HG02885 (cell line): ENCODE measurements around the gene LRP2.

Experiments used
- ATAC-seq: cut with Tn5 transposase; IDR thresholded peaks from one replicate; pipeline ENCODE4 v1.9.1; 2021; ENCODE audit warnings: mild to moderate bottlenecking; ENCODE audit not compliant: unreplicated experiment, poor library complexity

The LRP2 gene

DNA sequence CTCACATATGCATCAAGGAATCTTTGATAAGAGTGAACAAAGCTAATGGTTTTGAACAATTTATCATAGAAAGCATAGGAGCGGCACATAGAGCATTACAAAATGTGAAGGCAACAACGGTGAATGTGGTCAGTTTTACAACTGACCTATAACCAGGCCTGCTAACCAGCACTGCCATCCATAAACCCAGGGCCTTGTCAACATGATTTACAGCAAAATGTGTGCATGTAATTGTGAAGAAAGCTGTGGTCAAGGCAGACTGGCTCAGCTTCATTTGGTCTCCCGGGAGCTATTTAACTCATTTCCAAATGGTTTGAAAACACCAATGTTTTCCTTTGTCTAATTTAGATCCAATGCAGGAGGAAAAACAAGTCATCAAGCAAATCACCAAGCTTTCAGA, 173.2 kb downstream of the LRP2 start:
- ATAC-seq: no peak

DNA sequence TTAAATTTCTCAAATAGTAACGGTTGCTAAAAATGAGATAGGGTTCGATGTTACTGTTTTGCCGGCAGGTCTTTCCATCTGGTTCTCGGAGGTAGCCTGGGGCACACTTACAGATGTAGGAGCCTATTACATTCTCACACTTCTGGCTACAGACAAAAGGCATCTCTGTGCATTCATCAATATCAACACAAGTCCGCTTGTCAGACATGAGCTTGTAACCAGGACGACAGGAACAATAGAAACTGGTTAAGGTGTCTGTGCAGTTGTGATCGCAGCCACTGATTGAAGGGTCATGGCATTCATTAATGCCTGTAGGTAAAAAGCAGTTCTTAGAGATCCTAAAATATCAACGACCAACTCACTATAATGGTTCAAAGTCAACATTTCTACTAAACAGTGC, 176.6 kb downstream of the LRP2 start:
- no peak for ATAC-seq

DNA sequence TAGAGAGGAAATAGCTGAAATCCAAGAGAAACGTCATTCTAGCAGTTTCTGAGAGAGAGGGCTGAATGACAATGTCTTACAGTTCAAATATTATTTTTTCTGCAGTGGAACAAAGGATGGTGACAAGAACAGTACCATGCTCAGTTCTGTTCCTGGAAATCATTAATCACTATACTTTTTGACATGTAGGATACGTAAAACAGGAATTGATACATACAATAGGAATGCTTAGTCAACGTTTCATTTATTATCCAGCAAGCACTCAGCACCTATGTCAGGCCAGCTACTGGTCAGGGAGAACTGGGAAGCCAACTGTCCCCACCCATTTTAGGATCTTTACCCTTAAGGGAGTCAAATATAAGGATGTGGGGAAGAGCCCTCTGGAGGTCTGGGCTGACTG, 178.3 kb downstream of the LRP2 start:
- ATAC-seq: no peak

DNA sequence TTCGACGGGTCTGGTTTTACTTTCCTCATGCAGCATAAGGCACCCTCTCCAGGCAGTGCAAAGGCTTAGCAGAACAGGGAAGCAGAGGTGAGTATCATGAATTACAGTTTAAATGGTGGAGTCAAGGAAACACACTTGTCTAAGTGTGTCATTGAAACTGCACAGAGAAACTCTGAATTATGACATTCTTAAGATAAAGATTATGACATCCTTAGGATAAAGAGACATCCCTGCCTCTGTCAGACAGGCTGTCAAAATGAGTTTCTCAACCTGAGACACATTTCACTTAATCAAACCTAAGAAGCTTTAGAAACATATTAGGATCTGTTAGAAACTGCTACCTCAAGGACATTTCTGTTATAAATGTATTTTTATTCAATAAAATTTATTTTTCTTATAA, 179.8 kb downstream of the LRP2 start:
- ATAC-seq: no peak

DNA sequence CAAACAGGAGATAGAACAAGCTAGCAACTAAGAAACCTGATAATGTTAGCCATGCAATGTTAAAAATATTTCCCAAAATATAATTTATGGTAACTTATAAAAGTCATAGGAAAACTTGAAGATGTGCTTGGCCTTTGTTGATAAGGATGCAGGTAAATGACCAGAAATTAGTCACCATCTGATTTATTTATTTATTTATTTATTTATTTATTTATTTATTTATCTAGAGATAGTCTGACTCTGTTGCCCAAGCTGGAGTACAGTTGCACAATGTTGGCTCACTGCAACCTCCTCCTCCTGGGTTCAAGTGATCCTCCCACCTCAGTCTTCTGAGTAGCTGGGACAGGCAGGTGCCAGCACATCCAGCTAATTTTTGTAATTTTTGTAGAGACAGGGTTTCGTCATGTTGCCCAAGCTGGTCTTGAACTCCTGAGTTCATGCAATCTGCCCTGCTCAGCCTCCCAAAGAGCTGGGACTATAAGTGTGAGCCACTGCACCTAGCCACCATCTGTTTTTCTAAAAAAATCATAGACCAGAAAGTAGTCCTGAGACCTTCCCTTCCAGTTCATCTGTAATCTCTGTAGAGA, 183.4 kb downstream of the LRP2 start:
- ATAC-seq: no peak

DNA sequence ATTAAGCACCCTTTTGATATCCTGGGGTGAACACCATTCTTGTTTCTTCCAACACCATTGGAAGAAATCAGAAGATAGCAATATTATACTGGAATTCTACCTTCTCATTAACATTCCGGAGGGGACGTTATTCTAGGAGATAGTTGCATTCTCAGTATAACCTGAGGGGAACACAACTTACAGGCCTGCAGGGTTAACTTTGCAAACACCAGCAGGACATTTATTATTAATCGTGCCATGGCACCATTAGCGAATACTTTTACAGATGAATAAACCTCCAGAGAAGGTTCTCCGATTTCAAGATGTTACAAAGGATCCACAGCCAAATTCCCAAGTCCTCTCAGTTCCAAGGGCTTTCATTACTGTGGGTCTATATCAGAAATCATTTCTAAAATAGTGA, 184.0 kb downstream of the LRP2 start:
- no peak for ATAC-seq

DNA sequence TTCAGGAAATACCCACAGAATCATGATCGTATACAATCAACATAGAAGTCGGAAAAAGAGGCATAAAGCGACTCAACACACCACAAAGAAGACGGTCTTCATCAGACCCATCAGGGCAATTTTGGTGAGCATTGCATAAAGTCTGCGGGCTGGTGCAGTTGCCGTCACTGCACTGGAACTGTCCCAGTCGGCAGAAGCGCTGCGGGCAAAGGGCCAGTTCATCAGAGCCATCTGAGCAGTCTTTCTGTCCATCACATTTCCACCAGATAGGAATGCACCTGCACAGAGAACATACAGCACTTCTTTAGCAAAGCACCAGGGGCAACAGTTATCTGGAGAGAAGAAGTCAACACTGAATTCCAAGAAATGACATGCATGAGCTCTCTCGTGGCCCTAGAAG, 187.2 kb downstream of the LRP2 start:
- ATAC-seq: no peak

DNA sequence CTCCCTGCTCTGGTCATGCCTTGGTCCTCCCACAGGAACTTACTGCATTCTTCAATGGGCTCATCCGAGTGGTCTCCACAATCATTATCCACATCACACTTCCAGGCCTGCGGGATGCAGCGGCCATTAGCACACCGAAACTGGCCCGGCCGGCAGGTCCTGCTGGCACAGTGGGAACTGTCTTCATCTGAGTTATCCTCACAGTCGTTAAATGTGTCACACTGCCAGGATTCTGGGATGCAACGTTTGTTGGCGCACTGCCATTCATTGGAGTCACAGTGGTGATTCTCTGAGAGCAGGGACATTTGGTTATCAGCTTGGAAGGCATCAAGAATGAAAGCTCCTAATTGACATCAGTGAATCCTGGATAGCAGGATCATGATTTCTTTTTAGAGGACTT, 188.5 kb downstream of the LRP2 start:
- no peak for ATAC-seq

DNA sequence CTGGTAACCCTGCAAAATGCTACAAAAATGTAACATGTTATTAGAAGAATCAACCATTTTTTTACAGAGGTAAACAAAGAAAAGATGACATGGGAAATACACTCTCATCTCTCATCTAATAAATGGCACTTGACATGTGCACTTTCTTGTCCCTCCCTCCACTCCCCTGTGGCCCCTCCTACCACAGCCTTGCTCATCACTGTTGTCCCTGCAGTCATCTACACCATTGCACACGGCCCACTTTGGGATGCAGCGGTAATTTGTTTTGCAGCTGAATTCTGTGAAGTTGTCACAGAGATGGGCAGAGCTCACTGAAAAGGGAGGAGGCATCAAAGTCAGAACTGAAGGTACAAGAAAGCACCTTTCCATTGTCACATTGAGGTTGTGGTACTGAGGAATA, 189.4 kb downstream of the LRP2 start:
- ATAC-seq: no peak

DNA sequence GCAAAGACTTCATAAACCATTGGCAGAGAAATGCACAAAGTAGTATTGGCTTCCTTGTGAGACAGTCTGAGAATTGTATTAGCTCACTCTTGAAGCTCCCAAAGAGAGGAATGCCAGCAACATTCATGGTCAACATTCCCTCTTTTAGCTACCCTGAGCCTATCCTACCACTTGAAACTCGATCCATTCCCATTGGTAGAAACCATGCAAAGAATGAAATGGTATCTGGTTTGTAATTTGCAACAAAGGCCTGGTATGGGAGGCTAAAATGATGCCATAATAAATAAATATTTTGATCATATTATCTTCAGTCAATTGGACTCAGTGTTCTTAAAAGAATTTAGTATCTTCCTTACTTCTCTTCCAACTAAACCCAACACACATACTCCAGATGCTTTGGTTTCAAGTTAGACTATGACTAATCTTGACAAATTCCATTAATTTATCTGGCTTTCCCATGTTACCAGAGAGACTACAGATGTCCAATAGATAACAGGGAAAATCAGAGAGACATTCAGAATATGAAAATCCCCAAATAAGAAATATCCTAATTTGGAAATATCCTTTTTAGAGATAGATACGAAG, 190.1 kb downstream of the LRP2 start:
- no peak for ATAC-seq

DNA sequence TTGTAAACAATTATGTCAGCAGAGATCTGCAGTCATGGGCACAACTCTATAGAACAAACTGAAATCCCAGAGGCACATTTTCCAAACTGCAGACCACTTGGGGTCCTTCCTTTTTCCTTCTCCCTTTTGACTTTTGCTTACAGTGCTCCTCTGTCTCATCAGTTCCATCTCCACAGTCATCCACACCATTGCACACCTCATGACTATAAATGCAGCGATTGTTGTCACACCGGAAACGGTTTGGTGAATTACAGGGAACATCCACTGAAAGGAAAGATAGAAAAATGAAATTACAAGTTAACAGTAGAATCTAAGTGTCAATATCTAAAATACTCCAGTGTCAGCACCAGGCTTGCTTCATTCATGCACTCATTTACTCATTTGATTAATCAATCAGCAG, 196.5 kb downstream of the LRP2 start:
- ATAC-seq: no peak

DNA sequence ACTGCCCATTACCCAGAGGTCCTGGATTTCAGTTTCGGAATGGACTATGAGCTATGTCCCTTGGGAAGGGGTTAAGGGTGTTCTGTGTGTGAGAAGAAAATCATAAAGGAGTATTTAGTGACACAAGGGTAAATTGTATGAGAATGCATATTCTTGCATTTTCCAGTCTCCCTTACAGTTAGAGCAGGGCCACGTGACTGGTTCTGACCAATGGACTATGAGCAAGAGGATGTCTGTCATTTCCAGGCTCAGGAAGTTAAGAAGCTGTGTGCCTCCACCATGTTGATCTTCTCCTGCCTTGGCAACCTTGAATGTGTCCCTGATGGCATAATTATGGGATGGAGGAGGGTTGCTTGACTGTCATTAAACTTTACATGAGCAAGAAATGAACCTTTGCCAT, 198.0 kb downstream of the LRP2 start:
- no peak for ATAC-seq

DNA sequence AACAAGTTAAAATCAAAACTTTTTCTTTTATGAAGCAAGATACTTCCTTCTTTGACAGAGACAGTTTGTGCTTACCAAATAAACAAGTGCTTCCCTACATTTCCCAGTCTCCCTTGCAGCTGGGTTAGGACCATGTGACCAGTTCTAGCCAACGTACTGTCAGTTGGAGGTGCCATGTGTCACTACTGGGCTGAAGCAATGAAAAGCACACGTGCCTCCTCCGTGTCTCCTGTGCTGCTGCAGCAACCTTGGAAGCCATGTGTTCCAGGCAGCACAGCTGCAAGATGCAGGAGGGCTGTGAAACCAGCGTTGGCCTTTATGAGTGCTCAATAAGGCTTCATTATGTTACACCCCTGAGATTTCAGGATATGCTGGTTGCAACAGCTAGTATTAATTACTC, 199.7 kb downstream of the LRP2 start:
- ATAC-seq: no peak

DNA sequence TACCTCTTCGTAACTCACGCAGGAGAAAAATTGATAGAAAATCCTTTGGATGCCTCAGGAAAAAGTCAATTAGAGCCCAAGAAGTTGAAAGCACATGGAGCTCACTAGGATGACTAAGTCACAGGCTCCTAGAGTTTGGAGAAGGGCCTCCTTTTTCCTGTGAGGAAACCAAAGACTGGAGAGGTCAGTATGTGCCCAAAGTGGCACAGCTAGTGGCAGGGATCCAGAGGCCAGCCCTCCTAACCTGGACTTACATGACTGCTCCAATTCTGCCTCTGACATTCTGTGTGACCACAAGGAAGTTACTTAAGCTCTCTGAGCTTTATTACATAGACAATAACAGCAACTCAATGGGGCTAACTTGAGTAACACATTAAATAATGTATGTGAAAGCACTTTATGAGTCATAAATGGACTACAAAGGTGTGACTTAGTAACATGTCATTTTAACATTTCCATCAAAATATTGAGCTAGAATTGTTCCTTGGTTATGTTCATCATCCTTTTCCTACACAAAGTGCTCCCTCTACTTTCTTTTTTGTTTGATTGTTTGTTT, 201.3 kb downstream of the LRP2 start:
- ATAC-seq: no peak

DNA sequence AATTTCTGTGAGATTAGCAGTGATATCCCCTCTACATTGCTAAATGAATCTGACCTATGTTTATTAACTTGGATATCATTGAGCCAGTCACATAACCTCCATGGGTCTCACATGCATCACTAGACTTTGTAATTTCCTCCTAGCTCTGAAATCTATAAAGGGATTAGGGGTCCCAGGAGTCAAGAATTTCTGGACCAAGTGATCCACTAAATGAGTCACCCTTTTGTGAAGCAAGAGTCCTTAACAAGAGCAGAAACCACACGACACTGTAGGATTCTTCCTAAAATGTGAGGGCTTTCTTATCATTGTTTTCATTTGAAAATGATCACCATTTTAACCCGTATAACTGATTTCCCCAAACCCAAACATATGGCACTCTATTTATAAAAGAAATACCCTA, 202.6 kb downstream of the LRP2 start:
- ATAC-seq: no peak

DNA sequence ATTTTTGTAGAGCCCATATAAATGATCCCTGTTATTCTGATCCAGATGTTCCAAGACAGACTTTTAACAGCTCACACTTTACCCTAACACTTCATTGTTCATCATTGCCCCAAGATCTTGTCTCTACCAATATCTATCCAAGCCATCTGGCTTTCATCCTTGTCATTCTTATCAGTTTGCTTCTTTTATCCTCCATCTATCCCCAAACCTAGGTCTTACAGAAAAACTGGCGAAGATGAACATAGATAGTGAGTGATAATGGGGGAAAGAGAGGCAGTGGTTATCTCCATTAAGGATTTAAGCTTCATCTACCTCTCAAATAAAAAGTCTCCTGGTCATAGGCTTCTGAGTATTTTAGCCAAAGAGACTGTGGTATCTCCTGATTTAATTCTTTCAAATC, 203.5 kb downstream of the LRP2 start:
- no peak for ATAC-seq

DNA sequence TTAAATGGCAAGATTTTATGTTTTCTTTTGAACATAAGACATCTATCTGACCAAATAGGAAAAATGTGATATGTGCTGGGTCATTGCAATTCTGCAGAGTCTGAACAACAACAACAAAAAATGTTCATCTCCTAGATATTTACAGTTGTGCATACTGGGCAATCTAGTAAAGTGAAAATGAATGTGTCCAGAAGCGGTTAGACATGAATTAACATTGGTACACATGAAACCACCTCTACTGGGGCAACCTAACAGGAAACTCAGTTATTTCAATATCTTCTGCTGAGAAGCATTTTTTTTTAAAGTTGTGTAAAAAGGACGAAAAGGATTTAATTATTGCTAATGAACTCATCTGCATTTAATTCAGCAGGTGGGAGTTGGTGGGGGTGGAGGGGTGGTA, 216.1 kb downstream of the LRP2 start:
- ATAC-seq: no peak

DNA sequence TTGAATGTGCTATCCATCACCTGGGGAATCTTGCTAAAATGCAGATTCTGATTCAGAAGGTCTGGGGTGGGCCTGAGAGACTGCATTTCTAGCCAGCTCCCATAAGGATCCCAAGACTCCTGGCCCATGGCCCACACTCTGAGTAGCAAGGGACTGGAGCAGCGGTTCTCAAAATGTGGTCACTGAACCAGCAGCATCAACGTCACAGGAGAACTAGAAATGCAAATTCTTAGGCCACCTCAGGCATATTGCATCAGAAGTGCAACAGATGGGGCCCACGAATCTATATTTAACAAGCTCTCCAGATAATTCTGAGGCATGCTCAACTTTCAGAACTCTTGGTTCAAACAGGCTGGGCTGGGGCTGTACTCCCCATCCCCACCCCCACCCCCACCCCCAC, 218.3 kb downstream of the LRP2 start:
- peak; percentile 45 for ATAC-seq

DNA sequence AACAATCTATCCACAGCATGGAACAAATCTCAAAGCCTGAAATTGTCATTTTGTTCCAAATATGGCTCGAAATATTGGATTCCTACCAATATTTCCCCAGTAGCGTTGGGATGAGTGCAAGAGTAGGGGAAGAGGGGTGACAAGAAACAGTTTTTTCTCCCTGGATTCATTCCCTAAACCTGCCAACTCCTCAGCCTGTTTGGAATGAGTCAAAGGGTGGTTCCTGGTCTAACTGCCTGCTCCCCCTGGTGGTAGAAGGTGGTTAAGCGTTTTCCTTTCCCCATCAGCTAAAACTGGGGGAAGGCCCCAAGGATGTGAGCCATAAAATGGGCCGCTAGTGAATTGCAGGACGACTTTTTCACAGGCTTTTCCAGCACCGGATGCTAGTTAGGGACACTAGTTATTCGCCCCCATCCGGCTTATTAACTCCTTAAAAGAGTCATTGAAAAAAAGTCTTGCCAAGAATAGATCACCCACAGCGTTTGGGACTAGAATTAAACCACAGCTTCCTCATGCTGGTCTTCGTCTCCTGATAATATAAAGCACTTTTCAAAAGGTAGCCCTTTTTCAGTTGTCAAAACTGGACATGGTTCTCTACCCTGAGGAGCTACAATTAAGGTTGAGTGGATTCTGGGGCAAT, 220.5 kb downstream of the LRP2 start:
- peak; percentile 76 for ATAC-seq

DNA sequence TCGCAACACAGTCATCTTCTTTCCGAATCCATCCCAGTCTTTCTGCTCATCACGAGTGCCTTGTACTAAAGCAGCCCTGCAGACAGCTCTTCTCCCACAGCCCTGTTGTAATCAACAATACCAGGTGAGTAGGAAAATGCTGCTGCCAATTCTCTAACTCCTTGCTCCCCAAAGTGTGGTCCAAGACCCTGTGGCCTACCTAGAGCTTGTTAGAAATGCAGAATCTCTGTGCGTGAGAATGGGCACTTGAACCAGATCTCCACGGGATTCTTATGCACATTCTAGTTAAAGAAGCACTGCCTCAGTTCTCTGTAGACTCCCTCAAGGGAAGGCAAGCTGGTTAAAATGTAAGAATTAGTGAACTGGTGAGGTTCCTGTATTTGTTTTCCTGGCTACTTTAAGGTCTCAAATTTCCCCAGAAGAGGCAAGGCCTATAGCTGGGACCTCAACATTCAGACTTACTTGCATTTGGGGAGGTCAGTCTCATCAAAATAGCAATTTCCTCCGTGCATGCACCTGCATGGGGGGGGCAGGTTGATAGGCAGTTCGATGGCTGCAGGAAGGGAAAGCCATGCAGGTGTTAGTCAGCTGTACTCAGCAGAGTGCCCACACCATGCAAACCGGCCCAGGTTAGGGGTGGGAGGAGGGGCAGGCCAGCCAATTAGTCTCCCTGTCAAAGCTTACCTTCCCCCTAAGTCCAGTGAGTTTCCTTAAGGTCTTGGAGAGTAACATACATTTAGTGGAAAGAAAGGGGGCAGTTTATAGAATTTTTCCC, 222.2 kb downstream of the LRP2 start:
- no peak for ATAC-seq

DNA sequence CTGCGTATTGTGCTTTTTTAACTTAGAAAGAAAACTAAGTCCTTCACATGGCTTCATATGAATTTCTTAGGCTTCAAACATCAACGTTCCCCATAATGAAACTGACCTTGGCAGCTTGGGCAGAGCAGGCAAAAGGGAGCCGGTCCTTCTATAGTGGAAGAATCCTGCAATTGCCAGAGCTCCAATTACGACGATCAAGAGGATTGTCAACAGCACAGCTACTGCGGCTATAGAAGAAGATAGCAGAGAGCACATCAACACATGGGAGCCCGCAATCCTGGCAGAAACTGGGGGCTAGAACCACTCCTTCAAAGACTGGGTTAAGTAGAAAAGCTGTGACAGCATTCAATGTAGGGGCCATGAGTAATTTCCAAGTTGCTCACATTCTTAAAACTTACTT, 223.2 kb downstream of the LRP2 start:
- ATAC-seq: no peak
